NT2/D1 (cell line): Measurements from ENCODE around the gene SYNDIG1L.

Source experiments
- SUZ12 ChIP-seq: IDR thresholded peaks from 2 replicates; pipeline ENCODE4 v1.6.1; 2011; ENCODE audit not compliant: insufficient read length, insufficient read depth; ENCODE audit errors: extremely low read depth
- YY1 ChIP-seq: IDR thresholded peaks from 2 replicates; pipeline ENCODE4 v1.6.1; 2011; ENCODE audit not compliant: insufficient read length, insufficient read depth

- TF ChIP-seq SUZ12 (no peak), YY1 (no peak)
These were observed 46.6 kb upstream of the SYNDIG1L start for GRCh38 chr14:74472601-74473000.
